Measurements from ENCODE around the gene GNG11. TPM values are rescaled to one million over a fixed set of nuclear protein-coding genes. Genes with fewer than 3 reads are reported as not detected.
"Not testable (repeated sequence)": the region's sequence is repeated elsewhere in the genome, so short reads cannot be mapped to it uniquely, and the experiment has no call there.

The GNG11 gene
- total RNA-seq, 1 donor from 2014 or later = 15.0 TPM

- Histone ChIP-seq H3K4me3 (no peak overlapping the region), H3K4me1 (peaks cover 4% of the 10 kb centered on the region), H3K36me3 (no peaks in the 10 kb centered on the region), H3K27ac (no peak overlapping the region), H3K9me3 (no peaks in the 10 kb centered on the region), H3K27me3 (no peaks in the 10 kb centered on the region)
- intact Hi-C loops (cut with DNase I) = no loop called here
- no peak for DNase-seq (ENCODE audit: extremely low spot score in 2 of 2)
- TF ChIP-seq POLR2AphosphoS5 (IDR thresholded peaks at IDR 0.05; ENCODE audit: insufficient read depth in 1 of 2, low read depth in 1 of 2) (no peak), POLR2A (IDR thresholded peaks at IDR 0.05) (no peak), CTCF (IDR thresholded peaks at IDR 0.05) (no peak)
These were observed 8.3 kb upstream of the GNG11 start for GRCh38 chr7:93913197-93913596.

- Histone ChIP-seq H3K27ac (no peak overlapping the region), H3K4me1 (peaks cover 4% of the 10 kb centered on the region), H3K4me3 (no peak overlapping the region), H3K27me3 (no peaks in the 10 kb centered on the region), H3K36me3 (no peaks in the 10 kb centered on the region), H3K9me3 (no peaks in the 10 kb centered on the region)
- intact Hi-C loops (cut with DNase I) = no loop called here
- no peak for DNase-seq (ENCODE audit: extremely low spot score in 2 of 2)
- TF ChIP-seq POLR2A (IDR thresholded peaks at IDR 0.05) (no peak), POLR2AphosphoS5 (IDR thresholded peaks at IDR 0.05; ENCODE audit: insufficient read depth in 1 of 2, low read depth in 1 of 2) (no peak), CTCF (IDR thresholded peaks at IDR 0.05) (no peak)
These were observed 6.9 kb upstream of the GNG11 start for GRCh38 chr7:93914581-93915066.

GRCh38 chr7:93915206-93915842 is 6.2 kb upstream of the GNG11 start:
- H3K27ac ChIP-seq = not testable (repeated sequence)

GRCh38 chr7:93915888-93916287 is 5.6 kb upstream of the GNG11 start:
- DNase-seq (ENCODE audit: extremely low spot score in 2 of 2); H3K27me3 ChIP-seq; H3K4me3 ChIP-seq; H3K27ac ChIP-seq; H3K36me3 ChIP-seq; H3K4me1 ChIP-seq; intact Hi-C loops (cut with DNase I); H3K9me3 ChIP-seq: not testable (repeated sequence)

More at GRCh38 chr7:93915206-93915842, 6.2 kb upstream of the GNG11 start:
- H3K4me1 ChIP-seq; H3K9me3 ChIP-seq; intact Hi-C loops (cut with DNase I); DNase-seq (ENCODE audit: extremely low spot score in 2 of 2); H3K4me3 ChIP-seq; H3K27me3 ChIP-seq; H3K36me3 ChIP-seq: not testable (repeated sequence)

GRCh38 chr7:93916315-93916714 is 5.2 kb upstream of the GNG11 start:
- H3K4me1 ChIP-seq; H3K4me3 ChIP-seq; H3K27ac ChIP-seq; H3K9me3 ChIP-seq; DNase-seq (ENCODE audit: extremely low spot score in 2 of 2); H3K36me3 ChIP-seq; intact Hi-C loops (cut with DNase I); H3K27me3 ChIP-seq: not testable (repeated sequence)

GRCh38 chr7:93920496-93921182 is 896 bp upstream of the GNG11 start:
- TF ChIP-seq POLR2AphosphoS5 (IDR thresholded peaks at IDR 0.05; ENCODE audit: insufficient read depth in 1 of 2, low read depth in 1 of 2) = no peak
- no peak for TF ChIP-seq POLR2A (IDR thresholded peaks at IDR 0.05)
- TF ChIP-seq CTCF (IDR thresholded peaks at IDR 0.05) = no peak
- Histone ChIP-seq H3K4me1 (no peaks in the 10 kb centered on the region), H3K9me3 (no peaks in the 10 kb centered on the region), H3K4me3 (peak overlapping the region in 1 of 2 donors; percentile 49), H3K36me3 (no peaks in the 10 kb centered on the region), H3K27ac (peak overlapping the region; percentile 86), H3K27me3 (no peaks in the 10 kb centered on the region)
- no peak for DNase-seq (ENCODE audit: extremely low spot score in 2 of 2)
- intact Hi-C loops (cut with DNase I) = no loop called here
